H9 (cell line): ENCODE measurements around the gene ALDH1L1. TPM values are rescaled to one million over a fixed set of nuclear protein-coding genes. Genes with fewer than 3 reads are reported as not detected.

Experiments used
- DNase-seq: peaks from one replicate; pipeline ENCODE4 v3.0.0-alpha.2; 2017
- H2AFZ ChIP-seq: one replicate; pipeline ENCODE4 v1.6.1; 2013; ENCODE audit warnings: mild to moderate bottlenecking, low read length, control low read depth, moderate library complexity
- H2AK5ac ChIP-seq: 2 replicates; pipeline ENCODE4 v1.6.1; 2013; ENCODE audit warnings: low read length, control low read depth, mixed read lengths; ENCODE audit not compliant: insufficient read length
- H2BK120ac ChIP-seq: one replicate; pipeline ENCODE4 v1.6.1; 2013; ENCODE audit warnings: low read depth, mild to moderate bottlenecking, low read length, control low read depth, inconsistent platforms; ENCODE audit not compliant: poor library complexity, severe bottlenecking
- H2BK12ac ChIP-seq: 2 replicates; pipeline ENCODE4 v1.6.1; 2013; ENCODE audit warnings: low read length, control low read depth, mixed read lengths, low read depth; ENCODE audit not compliant: insufficient read length
- H2BK15ac ChIP-seq: 2 replicates; pipeline ENCODE4 v1.6.1; 2013; ENCODE audit warnings: low read depth, low read length, control low read depth
- H2BK20ac ChIP-seq: one replicate; pipeline ENCODE4 v1.6.1; 2013; ENCODE audit warnings: low read depth, mild to moderate bottlenecking, low read length, control low read depth, inconsistent platforms; ENCODE audit not compliant: poor library complexity, severe bottlenecking
- H2BK5ac ChIP-seq: 2 replicates; pipeline ENCODE4 v1.6.1; 2013; ENCODE audit warnings: low read length, control low read depth, mixed read lengths; ENCODE audit not compliant: insufficient read length
- H3K14ac ChIP-seq: 2 replicates; pipeline ENCODE4 v1.6.1; 2013; ENCODE audit warnings: low read length, control low read depth; ENCODE audit not compliant: insufficient read depth
- H3K18ac ChIP-seq: 2 replicates; pipeline ENCODE4 v1.6.1; 2013; ENCODE audit warnings: low read depth, mild to moderate bottlenecking, mixed read lengths, low read length, control low read depth; ENCODE audit not compliant: insufficient read length
- H3K23ac ChIP-seq: 2 replicates; pipeline ENCODE4 v1.6.1; 2013; ENCODE audit warnings: low read length, control low read depth, mixed read lengths, low read depth; ENCODE audit not compliant: insufficient read length
- H3K23me2 ChIP-seq: 2 replicates; pipeline ENCODE4 v1.6.1; 2013; ENCODE audit warnings: low read depth, mild to moderate bottlenecking, mixed read lengths, low read length, control low read depth; ENCODE audit not compliant: insufficient read length, poor library complexity, severe bottlenecking
- H3K27ac ChIP-seq: 2 replicates; pipeline ENCODE4 v1.5.1; 2013; ENCODE audit warnings: low read length, control low read depth, mixed read lengths, low read depth; ENCODE audit not compliant: insufficient read length
- H3K27me3 ChIP-seq: 2 replicates; pipeline ENCODE4 v1.6.1; 2013; ENCODE audit warnings: low read length, control low read depth, inconsistent platforms; ENCODE audit not compliant: insufficient read depth
- H3K4ac ChIP-seq: 2 replicates; pipeline ENCODE4 v1.6.1; 2013; ENCODE audit warnings: low read depth, mild to moderate bottlenecking, control low read depth, inconsistent platforms, low read length, moderate library complexity
- H3K4me1 ChIP-seq: 2 replicates; pipeline ENCODE4 v1.6.1; 2013; ENCODE audit warnings: low read length, control low read depth, inconsistent platforms; ENCODE audit not compliant: insufficient read depth
- H3K4me2 ChIP-seq: 2 replicates; pipeline ENCODE4 v1.6.1; 2013; ENCODE audit warnings: low read length, control low read depth, mixed read lengths; ENCODE audit not compliant: insufficient read length, insufficient read depth
- H3K56ac ChIP-seq: 2 replicates; pipeline ENCODE4 v1.6.1; 2013; ENCODE audit warnings: low read depth, mild to moderate bottlenecking, mixed read lengths, low read length, control low read depth; ENCODE audit not compliant: insufficient read length
- H3K79me1 ChIP-seq: 2 replicates; pipeline ENCODE4 v1.6.1; 2013; ENCODE audit warnings: low read depth, mild to moderate bottlenecking, moderate library complexity, low read length, control low read depth, inconsistent platforms; ENCODE audit not compliant: insufficient read depth, poor library complexity, severe bottlenecking
- H3K79me2 ChIP-seq: 2 replicates; pipeline ENCODE4 v1.6.1; 2013; ENCODE audit warnings: low read length, control low read depth, inconsistent platforms; ENCODE audit not compliant: insufficient read depth
- H3K9ac ChIP-seq: 2 replicates; pipeline ENCODE4 v1.6.1; 2013; ENCODE audit warnings: low read length, control low read depth, mixed read lengths; ENCODE audit not compliant: insufficient read length; ENCODE audit errors: extremely low read depth
- H3K9me3 ChIP-seq: one replicate; pipeline ENCODE4 v1.6.1; 2013; ENCODE audit warnings: low read depth, low read length, inconsistent platforms; ENCODE audit not compliant: control insufficient read depth
- H3T11ph ChIP-seq: one replicate; pipeline ENCODE4 v1.6.1; 2013; ENCODE audit warnings: mild to moderate bottlenecking, low read length, control low read depth, inconsistent platforms
- H4K20me1 ChIP-seq: one replicate; pipeline ENCODE4 v1.6.1; 2013; ENCODE audit not compliant: control insufficient read depth, insufficient read length, insufficient read depth
- H4K5ac ChIP-seq: 2 replicates; pipeline ENCODE4 v1.6.1; 2013; ENCODE audit warnings: low read depth, mild to moderate bottlenecking, mixed read lengths, low read length, control low read depth; ENCODE audit not compliant: insufficient read length
- H4K8ac ChIP-seq: replicated peaks from 2 replicates; pipeline ENCODE4 v1.6.1; 2013; ENCODE audit warnings: low read length, control low read depth, mixed read lengths, low read depth; ENCODE audit not compliant: insufficient read length
- H4K91ac ChIP-seq: 2 replicates; pipeline ENCODE4 v1.6.1; 2013; ENCODE audit warnings: low read depth, mild to moderate bottlenecking, moderate library complexity, mixed read lengths, low read length, control low read depth; ENCODE audit not compliant: insufficient read length
- H3K27ac Mint-ChIP-seq, 3 experiments: 2 replicates in 2 of 3; 3 replicates in 1 of 3; pipeline ENCODE4 v1.8.0; 2020 to 2021; ENCODE audit warnings: mixed read lengths in 3 of 3, mild to moderate bottlenecking in 1 of 3, moderate library complexity in 1 of 3
- H3K27me3 Mint-ChIP-seq: 2 replicates; pipeline ENCODE4 v1.8.0; 2021; ENCODE audit warnings: low read depth, mild to moderate bottlenecking, moderate library complexity, mixed read lengths
- H3K36me3 Mint-ChIP-seq, 3 experiments: 2 replicates in 2 of 3; 3 replicates in 1 of 3; pipeline ENCODE4 v1.8.0; 2020 to 2021; ENCODE audit warnings: low read depth in 3 of 3, mixed read lengths in 3 of 3; ENCODE audit not compliant: insufficient read depth in 1 of 3
- H3K4me1 Mint-ChIP-seq, 2 experiments: 2 replicates each; pipeline ENCODE4 v1.8.0; 2020; ENCODE audit warnings: mixed read lengths in 2 of 2
- H3K4me3 Mint-ChIP-seq, 2 experiments: 2 replicates in 1 of 2; 3 replicates in 1 of 2; pipeline ENCODE4 v1.8.0; 2020 to 2021; ENCODE audit warnings: mild to moderate bottlenecking in 2 of 2, mixed read lengths in 2 of 2, moderate library complexity in 1 of 2
- H3K9me3 Mint-ChIP-seq, 2 experiments: 2 replicates in 1 of 2; 3 replicates in 1 of 2; pipeline ENCODE4 v1.8.0; 2020; ENCODE audit warnings: mild to moderate bottlenecking in 2 of 2, mixed read lengths in 2 of 2, moderate library complexity in 1 of 2
- WGBS: extraction: QIAGEN DNeasy Blood & Tissue Kit; methylation state at CpG from one replicate; pipeline ENCODE4 v1.1.7; 2013; ENCODE audit warnings: missing lambda C conversion rate, low lambda C conversion rate, mixed read lengths; ENCODE audit not compliant: insufficient read length; ENCODE audit errors: extremely low coverage; 5-methylcytosine and 5-hydroxymethylcytosine counted together
- total RNA-seq: library from RNA; stranded (reverse); gene quantifications from 2 replicates; pipeline ENCODE4 v1.2.1, GENCODE V29; 2021
- TF ChIP-seq, protein P1 (sequence below): fragments of 200-600 bp; sonication (generic); conservative IDR thresholded peaks from 3 replicates; pipeline ENCODE4 v1.8.0; 2021; ENCODE audit warnings: antibody characterized with exemption, mild to moderate bottlenecking

Gene ALDH1L1
- total RNA-seq, 1 experiment from 2014 or later = 0.90 TPM

DNA sequence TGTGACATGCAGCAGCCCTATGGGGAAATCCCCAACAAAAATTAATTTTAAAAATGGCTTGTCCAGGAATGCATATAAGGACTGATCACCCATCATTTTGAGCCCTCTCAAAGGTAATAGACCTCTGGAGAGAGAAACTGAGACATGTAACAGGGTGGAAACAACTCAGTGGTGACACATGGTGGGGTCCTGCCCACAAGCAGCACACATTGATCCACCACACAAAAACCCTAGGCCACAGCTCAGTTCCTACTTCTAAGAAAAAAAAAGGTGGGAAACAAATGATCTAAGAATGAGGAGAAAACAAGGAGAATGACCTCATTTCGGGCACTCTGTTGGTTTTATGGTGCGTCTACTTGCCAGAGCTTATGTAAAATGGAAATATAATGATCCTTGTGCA lies 94.5 kb downstream of the ALDH1L1 start:
- no peaks in the 10 kb centered on the region for H3K27me3 ChIP-seq
- H3T11ph ChIP-seq = no peak overlapping the region
- H4K5ac ChIP-seq = no peak overlapping the region
- no peak overlapping the region for H3K56ac ChIP-seq
- H3K23ac ChIP-seq = no peak overlapping the region
- no peak overlapping the region for H2AFZ ChIP-seq
- no peak overlapping the region for H4K8ac ChIP-seq
- TF ChIP-seq, protein P1, sequence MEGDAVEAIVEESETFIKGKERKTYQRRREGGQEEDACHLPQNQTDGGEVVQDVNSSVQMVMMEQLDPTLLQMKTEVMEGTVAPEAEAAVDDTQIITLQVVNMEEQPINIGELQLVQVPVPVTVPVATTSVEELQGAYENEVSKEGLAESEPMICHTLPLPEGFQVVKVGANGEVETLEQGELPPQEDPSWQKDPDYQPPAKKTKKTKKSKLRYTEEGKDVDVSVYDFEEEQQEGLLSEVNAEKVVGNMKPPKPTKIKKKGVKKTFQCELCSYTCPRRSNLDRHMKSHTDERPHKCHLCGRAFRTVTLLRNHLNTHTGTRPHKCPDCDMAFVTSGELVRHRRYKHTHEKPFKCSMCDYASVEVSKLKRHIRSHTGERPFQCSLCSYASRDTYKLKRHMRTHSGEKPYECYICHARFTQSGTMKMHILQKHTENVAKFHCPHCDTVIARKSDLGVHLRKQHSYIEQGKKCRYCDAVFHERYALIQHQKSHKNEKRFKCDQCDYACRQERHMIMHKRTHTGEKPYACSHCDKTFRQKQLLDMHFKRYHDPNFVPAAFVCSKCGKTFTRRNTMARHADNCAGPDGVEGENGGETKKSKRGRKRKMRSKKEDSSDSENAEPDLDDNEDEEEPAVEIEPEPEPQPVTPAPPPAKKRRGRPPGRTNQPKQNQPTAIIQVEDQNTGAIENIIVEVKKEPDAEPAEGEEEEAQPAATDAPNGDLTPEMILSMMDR = no peak
- no peak overlapping the region for H3K9ac ChIP-seq
- peaks cover 3 to 52% (median 24%) of the 10 kb centered on the region in 3 experiments; a peak in 6 of 7 replicates for H3K36me3 Mint-ChIP-seq
- no peak overlapping the region for H3K18ac ChIP-seq
- no peak overlapping the region for H3K27ac Mint-ChIP-seq
- H2AK5ac ChIP-seq = no peak overlapping the region
- no peak for DNase-seq
- H3K27me3 Mint-ChIP-seq = no peaks in the 10 kb centered on the region
- H2BK12ac ChIP-seq = no peak overlapping the region
- H4K20me1 ChIP-seq = no peaks in the 10 kb centered on the region
- no peak overlapping the region for H2BK20ac ChIP-seq
- no peak overlapping the region for H3K4me3 Mint-ChIP-seq
- H3K79me1 ChIP-seq = no peaks in the 10 kb centered on the region
- no peak overlapping the region for H3K14ac ChIP-seq
- no peaks in the 10 kb centered on the region for H3K4me1 ChIP-seq
- no peak overlapping the region for H2BK5ac ChIP-seq
- no CpG with 5 or more reads among the region's 2 CpGs for WGBS
- peaks cover 9 to 14% of the 10 kb centered on the region in 2 experiments for H3K4me1 Mint-ChIP-seq
- no peak overlapping the region for H3K4me2 ChIP-seq
- H2BK15ac ChIP-seq = no peak overlapping the region
- H3K9me3 Mint-ChIP-seq = peaks cover 51 to 52% of the 10 kb centered on the region in 2 experiments
- H3K79me2 ChIP-seq = no peaks in the 10 kb centered on the region
- no peak overlapping the region for H3K27ac ChIP-seq
- H3K9me3 ChIP-seq = peaks cover 3% of the 10 kb centered on the region
- no peak overlapping the region for H2BK120ac ChIP-seq
- peaks cover 3% of the 10 kb centered on the region for H3K23me2 ChIP-seq
- no peak overlapping the region for H3K4ac ChIP-seq
- no peak overlapping the region for H4K91ac ChIP-seq
